Measurements from ENCODE around the gene DCDC1.

DCDC1 gene

GRCh38 chr11:30861064-30861463 lies 508.5 kb downstream of the DCDC1 start:
- DNase-seq (ENCODE audit: low read depth) = no peak

GRCh38 chr11:30860146-30860545 lies 509.4 kb downstream of the DCDC1 start:
- DNase-seq (ENCODE audit: low read depth) = no peak
- H3K4me3 ChIP-seq (ENCODE audit: low read depth, low read length) = no peak overlapping the region
- TF ChIP-seq POLR2A (IDR thresholded peaks at IDR 0.05; ENCODE audit: extremely low read depth, insufficient read length) (no peak), MYC (IDR thresholded peaks at IDR 0.05; ENCODE audit: low read depth, low read length) (no peak), MAX (IDR thresholded peaks at IDR 0.05; ENCODE audit: low read depth, low read length) (no peak)
- TF ChIP-seq, protein P1, sequence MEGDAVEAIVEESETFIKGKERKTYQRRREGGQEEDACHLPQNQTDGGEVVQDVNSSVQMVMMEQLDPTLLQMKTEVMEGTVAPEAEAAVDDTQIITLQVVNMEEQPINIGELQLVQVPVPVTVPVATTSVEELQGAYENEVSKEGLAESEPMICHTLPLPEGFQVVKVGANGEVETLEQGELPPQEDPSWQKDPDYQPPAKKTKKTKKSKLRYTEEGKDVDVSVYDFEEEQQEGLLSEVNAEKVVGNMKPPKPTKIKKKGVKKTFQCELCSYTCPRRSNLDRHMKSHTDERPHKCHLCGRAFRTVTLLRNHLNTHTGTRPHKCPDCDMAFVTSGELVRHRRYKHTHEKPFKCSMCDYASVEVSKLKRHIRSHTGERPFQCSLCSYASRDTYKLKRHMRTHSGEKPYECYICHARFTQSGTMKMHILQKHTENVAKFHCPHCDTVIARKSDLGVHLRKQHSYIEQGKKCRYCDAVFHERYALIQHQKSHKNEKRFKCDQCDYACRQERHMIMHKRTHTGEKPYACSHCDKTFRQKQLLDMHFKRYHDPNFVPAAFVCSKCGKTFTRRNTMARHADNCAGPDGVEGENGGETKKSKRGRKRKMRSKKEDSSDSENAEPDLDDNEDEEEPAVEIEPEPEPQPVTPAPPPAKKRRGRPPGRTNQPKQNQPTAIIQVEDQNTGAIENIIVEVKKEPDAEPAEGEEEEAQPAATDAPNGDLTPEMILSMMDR (IDR thresholded peaks at IDR 0.05; ENCODE audit: low read depth, low read length) = no peak

More at GRCh38 chr11:30861064-30861463, 508.5 kb downstream of the DCDC1 start:
- H3K4me3 ChIP-seq (ENCODE audit: low read depth, low read length) = no peak overlapping the region
- no peak for TF ChIP-seq MYC (IDR thresholded peaks at IDR 0.05; ENCODE audit: low read depth, low read length)
- TF ChIP-seq, protein P1 (IDR thresholded peaks at IDR 0.05; ENCODE audit: low read depth, low read length) = no peak
- TF ChIP-seq POLR2A (IDR thresholded peaks at IDR 0.05; ENCODE audit: extremely low read depth, insufficient read length) = no peak
- no peak for TF ChIP-seq MAX (IDR thresholded peaks at IDR 0.05; ENCODE audit: low read depth, low read length)

- DNase-seq (ENCODE audit: low read depth) = no peak
- H3K4me3 ChIP-seq (ENCODE audit: low read depth, low read length) = no peak overlapping the region
- TF ChIP-seq POLR2A (IDR thresholded peaks at IDR 0.05; ENCODE audit: extremely low read depth, insufficient read length) (no peak), MAX (IDR thresholded peaks at IDR 0.05; ENCODE audit: low read depth, low read length) (no peak), MYC (IDR thresholded peaks at IDR 0.05; ENCODE audit: low read depth, low read length) (no peak)
- TF ChIP-seq, protein P1 (IDR thresholded peaks at IDR 0.05; ENCODE audit: low read depth, low read length) = no peak
Measured at GRCh38 chr11:30859669-30860068, 509.9 kb downstream of the DCDC1 start.

DNA sequence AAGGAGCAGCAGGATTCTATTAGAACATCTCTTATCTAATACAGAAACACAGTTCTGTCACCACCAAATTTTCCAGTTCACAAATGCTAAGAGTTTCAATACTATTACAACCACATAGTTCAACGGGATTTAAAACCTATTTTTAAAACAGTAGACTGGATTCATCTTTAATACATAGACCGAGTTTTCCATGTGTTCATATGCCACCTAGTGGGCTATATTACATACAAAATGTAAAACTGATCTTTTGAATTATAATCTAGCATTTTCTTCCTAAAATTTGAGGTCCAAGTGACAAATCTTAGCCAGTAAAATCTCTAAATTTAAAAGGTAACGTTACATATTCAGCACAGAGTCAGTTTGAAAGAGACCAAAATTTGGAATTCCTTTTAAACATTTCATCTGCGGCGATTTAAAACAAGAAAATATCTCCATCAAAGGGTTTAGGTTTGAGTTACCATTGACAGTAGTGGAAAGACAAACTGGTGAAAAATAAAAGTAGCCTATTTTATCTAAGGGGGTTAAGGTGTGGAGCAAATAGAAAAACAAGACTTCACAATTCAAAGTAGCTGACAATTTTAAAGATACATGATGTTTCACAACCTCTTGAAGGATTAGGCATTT lies 514.0 kb downstream of the DCDC1 start:
- no peak overlapping the region for H3K4me3 ChIP-seq (ENCODE audit: low read depth, low read length)
- peak; percentile 3 for DNase-seq (ENCODE audit: low read depth)
- TF ChIP-seq MYC (IDR thresholded peaks at IDR 0.05; ENCODE audit: low read depth, low read length) (no peak), MAX (IDR thresholded peaks at IDR 0.05; ENCODE audit: low read depth, low read length) (no peak), POLR2A (IDR thresholded peaks at IDR 0.05; ENCODE audit: extremely low read depth, insufficient read length) (no peak)
- TF ChIP-seq, protein P1 (IDR thresholded peaks at IDR 0.05; ENCODE audit: low read depth, low read length) = no peak

GRCh38 chr11:30853439-30853838 lies 516.1 kb downstream of the DCDC1 start:
- TF ChIP-seq POLR2A (IDR thresholded peaks at IDR 0.05; ENCODE audit: extremely low read depth, insufficient read length) = no peak
- no peak for TF ChIP-seq MYC (IDR thresholded peaks at IDR 0.05; ENCODE audit: low read depth, low read length)
- TF ChIP-seq MAX (IDR thresholded peaks at IDR 0.05; ENCODE audit: low read depth, low read length) = no peak
- TF ChIP-seq, protein P1 (IDR thresholded peaks at IDR 0.05; ENCODE audit: low read depth, low read length) = no peak
- DNase-seq (ENCODE audit: low read depth) = no peak
- no peak overlapping the region for H3K4me3 ChIP-seq (ENCODE audit: low read depth, low read length)
